HepG2 (cell line): ENCODE data around the gene PPIL3. TPM values are rescaled to one million over a fixed set of nuclear protein-coding genes. Genes with fewer than 3 reads are reported as not detected.

Experiments used
- BHLHE40 ChIP-seq: IDR thresholded peaks from 2 replicates; pipeline ENCODE4 v1.6.1; 2011; ENCODE audit warnings: low read length, improper control_type of control experiment
- CEBPG ChIP-seq: IDR thresholded peaks from 2 replicates; pipeline ENCODE4 v1.6.1; 2016
- CREB3 ChIP-seq: sonication (generic); formaldehyde crosslinking; IDR thresholded peaks from 2 replicates; pipeline ENCODE4 v1.5.0; 2020; ENCODE audit warnings: missing genetic modification reagents
- HHEX ChIP-seq: IDR thresholded peaks from 2 replicates; pipeline ENCODE4 v1.6.1; 2016; ENCODE audit warnings: control low read depth
- HNRNPK ChIP-seq: fragments of 200-400 bp; formaldehyde crosslinking; IDR thresholded peaks from 2 replicates; pipeline ENCODE4 v1.6.1; 2018; ENCODE audit warnings: low read length, low read depth, moderate library complexity, mild to moderate bottlenecking; ENCODE audit not compliant: poor library complexity, severe bottlenecking
- HOXA9 ChIP-seq: sonication (generic); formaldehyde crosslinking; IDR thresholded peaks from 2 replicates; pipeline ENCODE4 v1.8.1; 2022; ENCODE audit warnings: missing genetic modification reagents, mild to moderate bottlenecking, moderate library complexity, borderline replicate concordance
- HOXD1 ChIP-seq: sonication (generic); formaldehyde crosslinking; IDR thresholded peaks from 2 replicates; pipeline ENCODE4 v1.5.0; 2020; ENCODE audit warnings: missing genetic modification reagents
- IRF9 ChIP-seq: sonication (generic); formaldehyde crosslinking; IDR thresholded peaks from 2 replicates; pipeline ENCODE4 v1.8.0; 2022; ENCODE audit warnings: missing genetic modification reagents, mild to moderate bottlenecking, borderline replicate concordance
- MAFF ChIP-seq: IDR thresholded peaks from 2 replicates; pipeline ENCODE4 v1.6.1; 2011; ENCODE audit warnings: low read depth, low read length, improper control_type of control experiment
- MED8 ChIP-seq: sonication (generic); formaldehyde crosslinking; IDR thresholded peaks from 2 replicates; pipeline ENCODE4 v1.8.1; 2023; ENCODE audit warnings: mild to moderate bottlenecking, missing genetic modification reagents; ENCODE audit not compliant: insufficient replicate concordance
- MEF2D ChIP-seq: sonication (generic); formaldehyde crosslinking; IDR thresholded peaks from 2 replicates; pipeline ENCODE4 v1.5.1; 2020; ENCODE audit warnings: mild to moderate bottlenecking, missing genetic modification reagents
- MIER3 ChIP-seq: IDR thresholded peaks from 2 replicates; pipeline ENCODE4 v1.6.1; 2016; ENCODE audit warnings: missing compliant biosample characterization, borderline replicate concordance
- NCOA5 ChIP-seq: sonication (generic); formaldehyde crosslinking; IDR thresholded peaks from 2 replicates; pipeline ENCODE4 v1.4.0; 2020; ENCODE audit warnings: missing genetic modification reagents
- PPARG ChIP-seq: conservative IDR thresholded peaks from 2 replicates; pipeline ENCODE4 v1.6.1; 2016; ENCODE audit warnings: missing biosample characterization, missing genetic modification reagents
- SAFB2 ChIP-seq: sonication (generic); formaldehyde crosslinking; IDR thresholded peaks from 2 replicates; pipeline ENCODE4 v1.5.1; 2020; ENCODE audit warnings: missing genetic modification reagents, low read depth, mild to moderate bottlenecking, borderline replicate concordance
- TCF7L2 ChIP-seq: IDR thresholded peaks from 2 replicates; pipeline ENCODE4 v1.6.1; 2011; ENCODE audit warnings: mild to moderate bottlenecking, low read depth, low read length, moderate library complexity
- XBP1 ChIP-seq: sonication (generic); formaldehyde crosslinking; IDR thresholded peaks from 2 replicates; pipeline ENCODE4 v1.5.0; 2020; ENCODE audit warnings: missing genetic modification reagents
- ZFY ChIP-seq: sonication (generic); formaldehyde crosslinking; IDR thresholded peaks from 2 replicates; pipeline ENCODE4 v1.4.0; 2020; ENCODE audit warnings: missing genetic modification reagents
- ZNF224 ChIP-seq: sonication (generic); formaldehyde crosslinking; IDR thresholded peaks from 2 replicates; pipeline ENCODE4 v1.5.0; 2020; ENCODE audit warnings: mild to moderate bottlenecking, missing genetic modification reagents
- ZNF343 ChIP-seq: sonication (generic); formaldehyde crosslinking; IDR thresholded peaks from 2 replicates; pipeline ENCODE4 v1.4.0; 2020; ENCODE audit warnings: mild to moderate bottlenecking, missing genetic modification reagents
- ZNF574 ChIP-seq: sonication (generic); formaldehyde crosslinking; IDR thresholded peaks from 2 replicates; pipeline ENCODE4 v1.4.0; 2020; ENCODE audit warnings: missing genetic modification reagents
- ZNF674 ChIP-seq: sonication (generic); formaldehyde crosslinking; IDR thresholded peaks from 2 replicates; pipeline ENCODE4 v1.5.0; 2020; ENCODE audit warnings: low read depth, mild to moderate bottlenecking, missing genetic modification reagents
- ZNF782 ChIP-seq: sonication (generic); formaldehyde crosslinking; IDR thresholded peaks from 2 replicates; pipeline ENCODE4 v1.4.0; 2020; ENCODE audit warnings: missing genetic modification reagents, mild to moderate bottlenecking, borderline replicate concordance
- ZNF841 ChIP-seq: sonication (generic); formaldehyde crosslinking; IDR thresholded peaks from 2 replicates; pipeline ENCODE4 v1.8.1; 2023; ENCODE audit warnings: missing genetic modification reagents, borderline replicate concordance
- polyA plus RNA-seq, 8 experiments: library from polyadenylated mRNA; depleted of rRNA in 3 of 8; stranded (reverse) in 7 of 8; unstranded in 1 of 8; fragments of >200 nt; fragmentation: Illumina TruSeq in 4 of 8; extraction: Trizol in 4 of 8; gene quantifications; 2 replicates each; pipeline versions ENCODE4 v1.2.1 to v1.2.3, GENCODE V29; 2011 to 2016; ENCODE audit warnings: low read depth in 4 of 8, missing spikeins in 1 of 8, mixed read lengths in 1 of 8; ENCODE audit not compliant: insufficient read depth in 1 of 8
- total RNA-seq, 5 experiments: library from RNA; depleted of rRNA; stranded (reverse); fragments of >200 nt; fragmentation: Illumina TruSeq; extraction: Trizol; gene quantifications; 2 replicates each; pipeline ENCODE4 v1.2.3, GENCODE V29; 2016; ENCODE audit warnings: low read depth in 1 of 5

Gene PPIL3
- total and polyA plus RNA-seq, 2 of the 13 experiments (the other 11 are each of a cell fraction or from before 2014, with no cell fraction given), result 98.7 to 107 TPM

GRCh38 chr2:200843993-200844948 is 44.6 kb downstream of the PPIL3 start (continued):
- no peak for TF ChIP-seq MIER3
- TF ChIP-seq MEF2D (CRISPR knock-in tag), result no peak; the same call in none of the 2 replicates
- 0 out of 2 replicates have a peak, but pooled peaks have one; percentile 43 for TF ChIP-seq HOXD1
- TF ChIP-seq SAFB2 (CRISPR knock-in tag), result no peak
- peak; percentile 74; the same call in 1 of the 2 replicates for TF ChIP-seq ZNF782 (CRISPR knock-in tag)
- peak; percentile 94 for TF ChIP-seq ZFY (CRISPR knock-in tag)
- TF ChIP-seq IRF9 (CRISPR knock-in tag), result peak; percentile 77; the same call in 1 of the 2 replicates
- TF ChIP-seq MAFF, result no peak
- TF ChIP-seq TCF7L2, result no peak
- TF ChIP-seq CEBPG (CRISPR knock-in tag), result no peak
- TF ChIP-seq HNRNPK, result no peak
- TF ChIP-seq CREB3, result 0 out of 2 replicates have a peak, but pooled peaks have one; percentile 26
- no peak for TF ChIP-seq ZNF841 (CRISPR knock-in tag)
- TF ChIP-seq BHLHE40, result no peak
- TF ChIP-seq ZNF224 (CRISPR knock-in tag), result no peak
- TF ChIP-seq ZNF343, result no peak
- TF ChIP-seq NCOA5 (CRISPR knock-in tag), result no peak
- TF ChIP-seq MED8 (CRISPR knock-in tag), result no peak
- no peak for TF ChIP-seq XBP1 (CRISPR knock-in tag)
- no peak for TF ChIP-seq ZNF674 (CRISPR knock-in tag)
- TF ChIP-seq HHEX (CRISPR knock-in tag), result no peak
- TF ChIP-seq PPARG, result no peak
- TF ChIP-seq ZNF574 (CRISPR knock-in tag), result peak; percentile 63
- TF ChIP-seq HOXA9 (CRISPR knock-in tag), result no peak
